Astrocyte (in vitro differentiated cells and primary cell): Measurements from ENCODE around the gene ZNRF1.

Experiments
- EZH2 ChIP-seq: IDR thresholded peaks from 2 replicates; pipeline ENCODE4 v1.6.1; 2012; ENCODE audit warnings: mild to moderate bottlenecking, low read length, inconsistent platforms; ENCODE audit not compliant: insufficient read depth
- TF ChIP-seq, protein P1 (sequence below): IDR thresholded peaks from 2 replicates; pipeline ENCODE4 v1.5.1; 2011; ENCODE audit warnings: low read depth, mild to moderate bottlenecking, inconsistent platforms, low read length, moderate library complexity; ENCODE audit not compliant: insufficient read depth

DNA sequence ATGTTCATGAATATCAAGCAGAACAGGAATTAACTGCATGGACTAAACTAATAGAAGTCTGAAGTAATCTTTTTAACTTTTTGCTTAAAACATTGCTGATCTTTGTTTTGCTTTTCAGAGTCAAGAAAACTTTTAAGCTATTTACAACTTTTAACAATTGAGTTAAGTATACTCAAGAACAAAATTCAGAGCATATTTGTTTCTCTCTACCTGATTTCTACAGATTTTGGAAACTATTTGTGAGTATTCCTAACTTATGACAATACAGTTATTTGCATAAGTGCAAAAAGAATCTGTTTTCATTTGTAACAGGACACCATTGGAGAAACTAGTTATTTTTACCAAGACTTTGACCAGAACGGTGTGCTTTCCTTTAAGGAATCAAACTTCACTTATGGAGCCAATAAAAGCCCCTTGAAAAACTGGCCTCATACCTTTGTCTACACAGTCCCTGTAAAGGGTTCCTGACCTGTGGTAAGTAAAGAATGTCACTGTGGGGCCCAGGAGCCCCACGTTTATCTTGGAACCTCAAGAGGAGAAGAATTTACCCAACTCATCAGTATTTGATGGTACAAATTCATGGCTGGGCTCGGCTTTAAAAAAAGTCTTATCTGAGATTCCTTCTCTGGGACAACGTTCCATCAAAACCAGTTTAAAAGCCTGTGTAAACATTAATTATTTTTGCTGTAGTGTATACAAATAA, 129.0 kb downstream of the ZNRF1 start:
- TF ChIP-seq, protein P1, sequence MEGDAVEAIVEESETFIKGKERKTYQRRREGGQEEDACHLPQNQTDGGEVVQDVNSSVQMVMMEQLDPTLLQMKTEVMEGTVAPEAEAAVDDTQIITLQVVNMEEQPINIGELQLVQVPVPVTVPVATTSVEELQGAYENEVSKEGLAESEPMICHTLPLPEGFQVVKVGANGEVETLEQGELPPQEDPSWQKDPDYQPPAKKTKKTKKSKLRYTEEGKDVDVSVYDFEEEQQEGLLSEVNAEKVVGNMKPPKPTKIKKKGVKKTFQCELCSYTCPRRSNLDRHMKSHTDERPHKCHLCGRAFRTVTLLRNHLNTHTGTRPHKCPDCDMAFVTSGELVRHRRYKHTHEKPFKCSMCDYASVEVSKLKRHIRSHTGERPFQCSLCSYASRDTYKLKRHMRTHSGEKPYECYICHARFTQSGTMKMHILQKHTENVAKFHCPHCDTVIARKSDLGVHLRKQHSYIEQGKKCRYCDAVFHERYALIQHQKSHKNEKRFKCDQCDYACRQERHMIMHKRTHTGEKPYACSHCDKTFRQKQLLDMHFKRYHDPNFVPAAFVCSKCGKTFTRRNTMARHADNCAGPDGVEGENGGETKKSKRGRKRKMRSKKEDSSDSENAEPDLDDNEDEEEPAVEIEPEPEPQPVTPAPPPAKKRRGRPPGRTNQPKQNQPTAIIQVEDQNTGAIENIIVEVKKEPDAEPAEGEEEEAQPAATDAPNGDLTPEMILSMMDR: no peak
- TF ChIP-seq EZH2: no peak
